Stimulated activated naive CD4-positive, alpha-beta T cell treated with Interleukin-2 at 50 U/mL for 16 hours (primary cell): ENCODE results near the gene CCSAP.

Experiments
- DNase-seq: peaks from one replicate; lab custom pipeline; 2025; lab: John Stamatoyannopoulos, UW

CCSAP gene

GRCh38 chr1:229286099-229286766, 56.6 kb downstream of the CCSAP start:
- no peak for DNase-seq

- DNase-seq = no peak
Observed at GRCh38 chr1:229285440-229285839, 57.4 kb downstream of the CCSAP start.

- no peak for DNase-seq
Observed at GRCh38 chr1:229284887-229285286, 58.0 kb downstream of the CCSAP start.

GRCh38 chr1:229283183-229283611, 59.6 kb downstream of the CCSAP start:
- no peak for DNase-seq

- no peak for DNase-seq
Observed at GRCh38 chr1:229282295-229282823, 60.5 kb downstream of the CCSAP start.

- DNase-seq = no peak
Observed at GRCh38 chr1:229281339-229281926, 61.4 kb downstream of the CCSAP start.

- no peak for DNase-seq
Observed at GRCh38 chr1:229280921-229281320, 61.9 kb downstream of the CCSAP start.

- DNase-seq = no peak
Observed at GRCh38 chr1:229280037-229280828, 62.6 kb downstream of the CCSAP start.

- no peak for DNase-seq
Observed at GRCh38 chr1:229279242-229279641, 63.6 kb downstream of the CCSAP start.

GRCh38 chr1:229278120-229278741, 64.6 kb downstream of the CCSAP start:
- no peak for DNase-seq

GRCh38 chr1:229275005-229275404, 67.8 kb downstream of the CCSAP start:
- no peak for DNase-seq

- DNase-seq = no peak
Observed at GRCh38 chr1:229273507-229274232, 69.2 kb downstream of the CCSAP start.

GRCh38 chr1:229272164-229273158, 70.4 kb downstream of the CCSAP start:
- DNase-seq = no peak

GRCh38 chr1:229271448-229272159, 71.2 kb downstream of the CCSAP start:
- DNase-seq = peak; percentile 37
